Frontal cortex (tissue), 4 donors: ENCODE results near the gene ATP2C2. TPM values are rescaled to one million over a fixed set of nuclear protein-coding genes. Genes with fewer than 3 reads are reported as not detected.

Experiments used
- DNase-seq, 2 donors: peaks; one replicate each; pipeline ENCODE4 v3.0.0; 2012; ENCODE audit warnings: low spot score in 2 of 2
- FAIRE-seq: peaks from 2 replicates; lab custom pipeline; 2012; peaks lifted over from hg19 to GRCh38; lab: Jason Lieb, UNC
- total RNA-seq: library from RNA; depleted of rRNA; stranded (reverse); fragments of >200 nt; gene quantifications from one replicate; pipeline ENCODE4 v1.2.3, GENCODE V29; 2014
- donor health status: control.
- donor health status: control.
- donor health status: control.

Gene ATP2C2
- total RNA-seq, 1 donor from 2014 or later, result 6.1 TPM

GRCh38 chr16:84502581-84502980 is 134.2 kb downstream of the ATP2C2 start:
- FAIRE-seq, result no peak

GRCh38 chr16:84503751-84504395 is 135.5 kb downstream of the ATP2C2 start:
- DNase-seq, result no peak

More at GRCh38 chr16:84502581-84502980, 134.2 kb downstream of the ATP2C2 start:
- no peak for DNase-seq

GRCh38 chr16:84504420-84505248 is 136.3 kb downstream of the ATP2C2 start, which contains the start of gene MEAK7:
Gene MEAK7, minus strand, starts transcription at chr16:84504659. Its CDS starts 6,573 bp downstream, at chr16:84498086.
- DNase-seq (peak; percentile 95 to 99), FAIRE-seq (no peak)

More at GRCh38 chr16:84503751-84504395, 135.5 kb downstream of the ATP2C2 start:
- no peak for FAIRE-seq

- DNase-seq (no peak), FAIRE-seq (no peak)
These were observed 137.2 kb downstream of the ATP2C2 start for GRCh38 chr16:84505249-84506187.

GRCh38 chr16:84507011-84507982 is 139.0 kb downstream of the ATP2C2 start:
- DNase-seq (no peak), FAIRE-seq (no peak)

GRCh38 chr16:84508502-84508901 is 140.2 kb downstream of the ATP2C2 start:
- DNase-seq (no peak), FAIRE-seq (no peak)

GRCh38 chr16:84509032-84509950 is 141.0 kb downstream of the ATP2C2 start:
- FAIRE-seq (no peak), DNase-seq (no peak)

GRCh38 chr16:84511180-84511800 is 143.0 kb downstream of the ATP2C2 start:
- peak; percentile 51 to 79 for DNase-seq
- no peak for FAIRE-seq

- FAIRE-seq (no peak), DNase-seq (no peak)
These were observed 143.5 kb downstream of the ATP2C2 start for GRCh38 chr16:84511831-84512230.

- DNase-seq, result no peak
- no peak for FAIRE-seq
These were observed 144.8 kb downstream of the ATP2C2 start for GRCh38 chr16:84513123-84513522.

GRCh38 chr16:84513666-84514065 is 145.3 kb downstream of the ATP2C2 start:
- no peak for DNase-seq
- no peak for FAIRE-seq

Other genes starting within 250 kb of the ATP2C2 start
- gene HSDL1, start 223.4 kb upstream of the ATP2C2 start, total RNA-seq, result 223 TPM
- gene DNAAF1, start 223.2 kb upstream of the ATP2C2 start, total RNA-seq, result 0.41 TPM
- 18.8 TPM for gene TAF1C, start 181.5 kb upstream of the ATP2C2 start, total RNA-seq
- gene ADAD2, start 177.4 kb upstream of the ATP2C2 start, total RNA-seq, result not detected
- gene KCNG4, start 128.5 kb upstream of the ATP2C2 start, total RNA-seq, result not detected
- gene WFDC1, start 73.7 kb upstream of the ATP2C2 start, total RNA-seq, result 0.82 TPM
- 8.2 TPM for gene MEAK7, start 136.1 kb downstream of the ATP2C2 start, total RNA-seq
- gene COTL1, start 249.5 kb downstream of the ATP2C2 start, total RNA-seq, result 87.2 TPM